H1 (cell line): ENCODE results near the gene IL1RAPL1. TPM values are rescaled to one million over a fixed set of nuclear protein-coding genes. Genes with fewer than 3 reads are reported as not detected.

Experiments used
- CTCF ChIA-PET: fragments of 300-600 bp; sonication (Branson Sonifier 250); formaldehyde crosslinking; loops from one replicate; lab custom pipeline; 2021; ENCODE audit not compliant: partially characterized antibody; lab: Charles Lee
- POLR2A ChIA-PET: fragments of 300-600 bp; sonication (Branson Sonifier 250); formaldehyde crosslinking; loops from one replicate; lab custom pipeline; 2021; ENCODE audit warnings: inconsistent platforms; ENCODE audit not compliant: partially characterized antibody; lab: Charles Lee
- DNase-seq, 2 experiments: peaks; one replicate each; pipeline versions ENCODE4 v3.0.0 to v3.0.0-alpha.2; 2010 to 2022; ENCODE audit warnings: low spot score in 2 of 2, low read depth in 1 of 2, mixed read lengths in 1 of 2
- FAIRE-seq: peaks from 2 replicates; lab custom pipeline; 2011; peaks lifted over from hg19 to GRCh38; lab: Jason Lieb, UNC
- H2AFZ ChIP-seq: 2 replicates; pipeline ENCODE4 v1.8.1; 2012; ENCODE audit warnings: low read length, inconsistent platforms
- H2AK5ac ChIP-seq: 2 replicates; pipeline ENCODE4 v1.6.1; 2013; ENCODE audit warnings: low read depth, low read length
- H2BK120ac ChIP-seq: replicated peaks from 2 replicates; pipeline ENCODE3; 2013; ENCODE audit warnings: low read depth, low read length, inconsistent platforms
- H2BK12ac ChIP-seq: 2 replicates; pipeline ENCODE4 v1.6.1; 2013; ENCODE audit warnings: low read depth, low read length
- H2BK15ac ChIP-seq: 2 replicates; pipeline ENCODE4 v1.6.1; 2013; ENCODE audit warnings: low read length
- H2BK20ac ChIP-seq: 2 replicates; pipeline ENCODE4 v1.6.1; 2013; ENCODE audit warnings: low read length
- H2BK5ac ChIP-seq: 2 replicates; pipeline ENCODE4 v1.6.1; 2013; ENCODE audit warnings: low read depth, low read length
- H3K14ac ChIP-seq: 2 replicates; pipeline ENCODE4 v1.6.1; 2013; ENCODE audit warnings: inconsistent platforms; ENCODE audit not compliant: insufficient read length
- H3K18ac ChIP-seq: 2 replicates; pipeline ENCODE4 v1.6.1; 2013; ENCODE audit warnings: low read length; ENCODE audit errors: extremely low read depth
- H3K23ac ChIP-seq: 2 replicates; pipeline ENCODE4 v1.6.1; 2013; ENCODE audit warnings: inconsistent platforms; ENCODE audit not compliant: insufficient read length
- H3K23me2 ChIP-seq: 2 replicates; pipeline ENCODE4 v1.6.1; 2013; ENCODE audit warnings: low read depth, low read length
- H3K27ac ChIP-seq: 2 replicates; pipeline ENCODE4 v1.6.1; 2011; ENCODE audit warnings: low read depth, low read length, inconsistent platforms
- H3K27me3 ChIP-seq, 4 experiments: replicated peaks in 1 of 4; 1 replicate in 1 of 4; 2 replicates in 3 of 4; pipeline versions ENCODE4 v1.6.1 to v1.8.1; 2011 to 2013; ENCODE audit warnings: low read length in 3 of 4, mild to moderate bottlenecking in 3 of 4, inconsistent platforms in 2 of 4, mixed read lengths in 2 of 4, moderate library complexity in 1 of 4; ENCODE audit not compliant: control insufficient read depth in 3 of 4, insufficient read depth in 3 of 4; ENCODE audit errors: extremely low read depth in 1 of 4
- H3K36me3 ChIP-seq, 4 experiments: 2 replicates each; pipeline versions ENCODE4 v1.6.1 to v1.8.1; 2011 to 2013; ENCODE audit warnings: mild to moderate bottlenecking in 4 of 4, low read length in 3 of 4, moderate library complexity in 2 of 4, control low read depth in 1 of 4, inconsistent platforms in 1 of 4; ENCODE audit not compliant: insufficient read depth in 4 of 4, control insufficient read depth in 2 of 4
- H3K4ac ChIP-seq: replicated peaks from 2 replicates; pipeline ENCODE3; 2013; ENCODE audit warnings: low read length, low read depth, mixed read lengths, inconsistent platforms; ENCODE audit not compliant: insufficient read length
- H3K4me1 ChIP-seq, 4 experiments: replicated peaks in 1 of 4; 1 replicate in 1 of 4; 2 replicates in 3 of 4; pipeline versions ENCODE4 v1.6.1 to v1.8.1; 2011 to 2013; ENCODE audit warnings: low read length in 3 of 4, inconsistent platforms in 2 of 4, mixed read lengths in 1 of 4; ENCODE audit not compliant: insufficient read depth in 4 of 4, control insufficient read depth in 3 of 4
- H3K4me2 ChIP-seq, 2 experiments: 2 replicates each; pipeline versions ENCODE4 v1.6.1 to v1.8.1; 2011 to 2013; ENCODE audit warnings: low read depth in 2 of 2, low read length in 2 of 2, control low read depth in 1 of 2, inconsistent platforms in 1 of 2, mild to moderate bottlenecking in 1 of 2; ENCODE audit not compliant: insufficient read depth in 1 of 2
- H3K4me3 ChIP-seq, 4 experiments: fragments of 200-600, 300-600 bp in 1 of 4; sonication (generic), shearing (Covaris generic), sonication (Bioruptor Twin) in 1 of 4; 2 replicates each; pipeline versions ENCODE4 v1.5.1 to v1.8.1; 2011 to 2016; ENCODE audit warnings: low read length in 4 of 4, low read depth in 3 of 4, control low read depth in 2 of 4, inconsistent platforms in 2 of 4, mild to moderate bottlenecking in 2 of 4, mixed read lengths in 1 of 4, moderate library complexity in 1 of 4; ENCODE audit not compliant: insufficient read depth in 2 of 4; ENCODE audit errors: extremely low read depth in 1 of 4
- H3K56ac ChIP-seq: replicated peaks from 2 replicates; pipeline ENCODE3; 2013; ENCODE audit warnings: low read depth, mild to moderate bottlenecking, mixed read lengths, low read length, inconsistent platforms; ENCODE audit not compliant: insufficient read length
- H3K79me1 ChIP-seq: 2 replicates; pipeline ENCODE4 v1.6.1; 2013; ENCODE audit warnings: low read depth, low read length, control low read depth
- H3K79me2 ChIP-seq, 2 experiments: 2 replicates each; pipeline versions ENCODE4 v1.6.1 to v1.8.1; 2012 to 2013; ENCODE audit warnings: low read length in 2 of 2, mild to moderate bottlenecking in 2 of 2, inconsistent platforms in 1 of 2; ENCODE audit not compliant: insufficient read depth in 2 of 2, control insufficient read depth in 1 of 2
- H3K9ac ChIP-seq, 4 experiments: replicated peaks in 1 of 4; 1 replicate in 1 of 4; 2 replicates in 3 of 4; pipeline versions ENCODE4 v1.6.1 to v1.8.1; 2011 to 2013; ENCODE audit warnings: low read depth in 3 of 4, low read length in 3 of 4, control low read depth in 2 of 4, mild to moderate bottlenecking in 2 of 4, moderate library complexity in 2 of 4, inconsistent platforms in 1 of 4; ENCODE audit errors: extremely low read depth in 1 of 4
- H3K9me3 ChIP-seq, 2 experiments: 2 replicates each; pipeline versions ENCODE4 v1.6.1 to v1.8.1; 2012 to 2013; ENCODE audit warnings: mild to moderate bottlenecking in 2 of 2, moderate library complexity in 2 of 2, control low read depth in 1 of 2, inconsistent platforms in 1 of 2, low read depth in 1 of 2, low read length in 1 of 2, mixed read lengths in 1 of 2; ENCODE audit not compliant: insufficient read depth in 2 of 2
- H4K20me1 ChIP-seq, 2 experiments: replicated peaks in 1 of 2; 2 replicates each; pipeline versions ENCODE3 to v1.8.1; 2011 to 2013; ENCODE audit warnings: inconsistent platforms in 2 of 2, low read length in 2 of 2, mild to moderate bottlenecking in 1 of 2; ENCODE audit not compliant: insufficient read depth in 2 of 2, control insufficient read depth in 1 of 2
- H4K5ac ChIP-seq: 2 replicates; pipeline ENCODE4 v1.6.1; 2013; ENCODE audit warnings: low read length, low read depth, mixed read lengths, inconsistent platforms; ENCODE audit not compliant: insufficient read length
- H4K8ac ChIP-seq: 2 replicates; pipeline ENCODE4 v1.8.0; 2013; ENCODE audit warnings: mild to moderate bottlenecking, moderate library complexity, low read length, inconsistent platforms; ENCODE audit not compliant: insufficient read depth; ENCODE audit errors: extremely low read depth
- H4K91ac ChIP-seq: replicated peaks from 2 replicates; pipeline ENCODE3; 2013; ENCODE audit warnings: low read length, mixed read lengths, inconsistent platforms; ENCODE audit not compliant: insufficient read length
- CHD1 ChIP-seq: IDR thresholded peaks from 2 replicates; pipeline ENCODE4 v1.6.1; 2012; ENCODE audit warnings: low read depth, low read length, improper control_type of control experiment
- CHD2 ChIP-seq: IDR thresholded peaks from 2 replicates; pipeline ENCODE4 v1.6.1; 2012; ENCODE audit warnings: low read length, improper control_type of control experiment
- GABPA ChIP-seq: IDR thresholded peaks from 2 replicates; pipeline ENCODE4 v1.6.1; 2011; ENCODE audit warnings: mild to moderate bottlenecking, low read length, moderate library complexity, borderline replicate concordance; ENCODE audit not compliant: insufficient read depth
- KDM4A ChIP-seq: IDR thresholded peaks from one replicate; pipeline ENCODE4 v1.7.1; 2012; ENCODE audit warnings: low read depth, mild to moderate bottlenecking, moderate library complexity, low read length, inconsistent platforms; ENCODE audit not compliant: severe bottlenecking
- NANOG ChIP-seq: IDR thresholded peaks from 2 replicates; pipeline ENCODE4 v1.6.1; 2011; ENCODE audit warnings: low read length, low read depth, mild to moderate bottlenecking, inconsistent platforms; ENCODE audit not compliant: insufficient read depth, poor library complexity, severe bottlenecking
- RFX5 ChIP-seq: IDR thresholded peaks from 2 replicates; pipeline ENCODE4 v1.6.1; 2011; ENCODE audit warnings: low read depth, low read length, improper control_type of control experiment, borderline replicate concordance
- SIN3A ChIP-seq, 2 experiments: IDR thresholded peaks in 1 of 2; conservative IDR thresholded peaks in 1 of 2; 2 replicates each; pipeline ENCODE4 v1.6.1; 2011 to 2012; ENCODE audit warnings: low read length in 2 of 2, improper control_type of control experiment in 1 of 2, low read depth in 1 of 2, mild to moderate bottlenecking in 1 of 2
- TCF12 ChIP-seq: IDR thresholded peaks from 2 replicates; pipeline ENCODE4 v1.6.1; 2011; ENCODE audit warnings: low read depth, mild to moderate bottlenecking, low read length
- USF2 ChIP-seq: IDR thresholded peaks from 2 replicates; pipeline ENCODE4 v1.6.1; 2011; ENCODE audit warnings: low read length, improper control_type of control experiment
- YY1 ChIP-seq: IDR thresholded peaks from 2 replicates; pipeline ENCODE4 v1.6.1; 2011; ENCODE audit warnings: low read depth, mild to moderate bottlenecking, low read length
- WGBS, 2 experiments: shearing (Covaris generic) in 1 of 2; methylation state at CpG; one replicate each; pipeline versions ENCODE4 v1.1.6 to v1.1.7; 2013 to 2015; ENCODE audit warnings: low lambda C conversion rate in 2 of 2, mixed read lengths in 2 of 2, inconsistent platforms in 1 of 2, low coverage in 1 of 2, missing lambda C conversion rate in 1 of 2; ENCODE audit not compliant: insufficient replicate concordance in 2 of 2, insufficient coverage in 1 of 2, insufficient read length in 1 of 2; ENCODE audit errors: extremely low coverage in 1 of 2, missing lambda C conversion rate in 1 of 2; 5-methylcytosine and 5-hydroxymethylcytosine counted together
- polyA plus RNA-seq, 7 experiments: library from polyadenylated mRNA; depleted of rRNA in 3 of 7; stranded (reverse) in 5 of 7; unstranded in 2 of 7; fragments of >200 nt in 5 of 7; fragments of 200-250 nt in 2 of 7; gene quantifications; 1 replicate in 5 of 7; 2 replicates in 1 of 7; 4 replicates in 1 of 7; pipeline versions ENCODE4 v1.2.1 to v1.2.3, GENCODE V29; 2011 to 2013; ENCODE audit warnings: missing spikeins in 2 of 7, mixed read lengths in 2 of 7
- total RNA-seq: library from RNA; stranded (reverse); fragmentation: NEBNext Ultra II Directional; extraction: Animal tissue kit (Norgen Biotek cat#: 25700); gene quantifications from 2 replicates; pipeline ENCODE4 v1.2.1, GENCODE V29; 2021
- TF ChIP-seq, protein P1 (sequence below), 3 experiments: IDR thresholded peaks; 1 replicate in 2 of 3; 2 replicates in 1 of 3; pipeline versions ENCODE4 v1.5.1 to v1.6.1; 2011; ENCODE audit warnings: low read length in 3 of 3, mild to moderate bottlenecking in 3 of 3, inconsistent platforms in 2 of 3, low read depth in 1 of 3, moderate library complexity in 1 of 3; ENCODE audit not compliant: insufficient read depth in 1 of 3; ENCODE audit errors: control extremely low read depth in 1 of 3

The IL1RAPL1 gene
- total and polyA plus RNA-seq, 2 of the 8 experiments (the other 6 are each of a cell fraction or from before 2014, with no cell fraction given) = 0.11 to 0.35 TPM

DNA sequence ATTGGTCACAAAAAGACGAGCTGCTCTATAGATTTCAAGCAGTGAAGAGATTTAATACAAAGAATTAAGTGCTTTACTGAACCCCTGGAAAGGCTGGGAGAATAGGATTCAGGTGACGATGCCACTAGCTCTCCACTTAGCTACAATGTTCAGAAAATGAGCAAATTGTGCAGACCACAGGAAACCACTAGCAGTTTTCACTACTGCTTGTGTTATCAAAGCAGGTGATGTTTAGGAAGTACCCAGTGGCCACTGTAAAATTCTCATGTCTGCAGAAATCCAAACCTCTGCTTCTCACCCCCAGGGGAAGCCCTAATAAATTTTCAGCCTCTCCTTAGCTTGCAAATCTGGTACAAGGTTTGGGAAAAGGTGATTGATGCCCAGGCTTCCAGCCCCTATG, 165.1 kb downstream of the IL1RAPL1 start:
- H4K20me1 ChIP-seq = no peaks in the 10 kb centered on the region
- no peak overlapping the region for H2BK20ac ChIP-seq
- 65% methylated on average over 2 of the region's 2 CpGs; no CpG with 5 or more reads in 1 of the 2 experiments for WGBS, 2 experiments
- H3K9me3 ChIP-seq = no peaks in the 10 kb centered on the region
- H2BK15ac ChIP-seq = no peak overlapping the region
- H3K4me3 ChIP-seq = no peak overlapping the region
- H4K5ac ChIP-seq = no peak overlapping the region
- ChIA-PET POLR2A (no interaction called here), CTCF (no interaction called here)
- no peak overlapping the region for H2BK5ac ChIP-seq
- no peaks in the 10 kb centered on the region for H3K4me1 ChIP-seq
- H3K79me2 ChIP-seq = no peaks in the 10 kb centered on the region
- no peak overlapping the region for H2BK12ac ChIP-seq
- H3K79me1 ChIP-seq = no peaks in the 10 kb centered on the region
- H3K4ac ChIP-seq = no peak overlapping the region
- FAIRE-seq (no peak), DNase-seq (no peak)
- no peak overlapping the region for H3K14ac ChIP-seq
- H4K91ac ChIP-seq = no peak overlapping the region
- no peaks in the 10 kb centered on the region for H3K36me3 ChIP-seq
- H3K9ac ChIP-seq = no peak overlapping the region
- H3K4me2 ChIP-seq = no peak overlapping the region
- no peak overlapping the region for H2AFZ ChIP-seq
- no peak overlapping the region for H3K27ac ChIP-seq
- H3K23ac ChIP-seq = no peak overlapping the region
- H3K18ac ChIP-seq = no peak overlapping the region
- H4K8ac ChIP-seq = no peak overlapping the region
- no peaks in the 10 kb centered on the region for H3K23me2 ChIP-seq
- no peak overlapping the region for H2AK5ac ChIP-seq
- no peak overlapping the region for H3K56ac ChIP-seq
- no peak overlapping the region for H2BK120ac ChIP-seq
- no peaks in the 10 kb centered on the region for H3K27me3 ChIP-seq
- TF ChIP-seq SIN3A (conservative IDR thresholded peaks at IDR 0.05 in 1 of 2, IDR thresholded peaks at IDR 0.05 in 1 of 2; ENCODE audit: low read depth in 1 of 2, low read length in 2 of 2) (no peak), USF2 (no peak), NANOG (no peak), KDM4A (no peak), CHD2 (no peak), CHD1 (no peak), TCF12 (no peak), RFX5 (no peak), YY1 (no peak), GABPA (no peak)
- TF ChIP-seq, protein P1, sequence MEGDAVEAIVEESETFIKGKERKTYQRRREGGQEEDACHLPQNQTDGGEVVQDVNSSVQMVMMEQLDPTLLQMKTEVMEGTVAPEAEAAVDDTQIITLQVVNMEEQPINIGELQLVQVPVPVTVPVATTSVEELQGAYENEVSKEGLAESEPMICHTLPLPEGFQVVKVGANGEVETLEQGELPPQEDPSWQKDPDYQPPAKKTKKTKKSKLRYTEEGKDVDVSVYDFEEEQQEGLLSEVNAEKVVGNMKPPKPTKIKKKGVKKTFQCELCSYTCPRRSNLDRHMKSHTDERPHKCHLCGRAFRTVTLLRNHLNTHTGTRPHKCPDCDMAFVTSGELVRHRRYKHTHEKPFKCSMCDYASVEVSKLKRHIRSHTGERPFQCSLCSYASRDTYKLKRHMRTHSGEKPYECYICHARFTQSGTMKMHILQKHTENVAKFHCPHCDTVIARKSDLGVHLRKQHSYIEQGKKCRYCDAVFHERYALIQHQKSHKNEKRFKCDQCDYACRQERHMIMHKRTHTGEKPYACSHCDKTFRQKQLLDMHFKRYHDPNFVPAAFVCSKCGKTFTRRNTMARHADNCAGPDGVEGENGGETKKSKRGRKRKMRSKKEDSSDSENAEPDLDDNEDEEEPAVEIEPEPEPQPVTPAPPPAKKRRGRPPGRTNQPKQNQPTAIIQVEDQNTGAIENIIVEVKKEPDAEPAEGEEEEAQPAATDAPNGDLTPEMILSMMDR (IDR thresholded peaks at IDR 0.05; ENCODE audit: control extremely low read depth in 1 of 3, insufficient read depth in 1 of 3, low read depth in 1 of 3, low read length in 3 of 3) = no peak
